Esophagus mucosa (tissue), 1 donor: ENCODE measurements around the gene XIRP1. TPM values are rescaled to one million over a fixed set of nuclear protein-coding genes. Genes with fewer than 3 reads are reported as not detected.

Source experiments
- ATAC-seq: fragments of 200-7000 bp; cut with Tn5 transposase; one replicate; pipeline ENCODE4 v1.9.1; 2020
- total RNA-seq: library from RNA; stranded (reverse); gene quantifications from one replicate; pipeline ENCODE4 v1.2.4, GENCODE V29; 2023
- donor health status: DM: yes; HTN: yes; CAD: no.

Gene XIRP1
- total RNA-seq, 1 donor from 2014 or later, result not detected

- ATAC-seq, result no peak
These were observed 15.2 kb upstream of the XIRP1 start for GRCh38 chr3:39207361-39208186.

GRCh38 chr3:39205919-39206516 lies 13.6 kb upstream of the XIRP1 start:
- no peak for ATAC-seq

- ATAC-seq, result no peak
These were observed 12.7 kb upstream of the XIRP1 start for GRCh38 chr3:39205131-39205530.

- ATAC-seq, result no peak
These were observed 11.5 kb upstream of the XIRP1 start for GRCh38 chr3:39203860-39204259.

- ATAC-seq, result no peak
These were observed 11.0 kb upstream of the XIRP1 start for GRCh38 chr3:39203402-39203801.

GRCh38 chr3:39202094-39202493 lies 9.7 kb upstream of the XIRP1 start:
- ATAC-seq, result no peak

- ATAC-seq, result no peak
These were observed 4.4 kb upstream of the XIRP1 start for GRCh38 chr3:39196671-39197356.

GRCh38 chr3:39196034-39196433 lies 3.6 kb upstream of the XIRP1 start:
- ATAC-seq, result no peak

- ATAC-seq, result no peak
These were observed 996 bp upstream of the XIRP1 start for GRCh38 chr3:39193391-39193790.

GRCh38 chr3:39191773-39192172 lies 622 bp downstream of the XIRP1 start:
- no peak for ATAC-seq

- ATAC-seq, result no peak
These were observed 1.3 kb downstream of the XIRP1 start for GRCh38 chr3:39191111-39191510.

GRCh38 chr3:39190281-39191025 lies 1.9 kb downstream of the XIRP1 start:
- no peak for ATAC-seq

GRCh38 chr3:39189959-39190269 lies 2.5 kb downstream of the XIRP1 start:
- ATAC-seq, result peak; percentile 68

GRCh38 chr3:39189150-39189958 lies 3.0 kb downstream of the XIRP1 start:
- no peak for ATAC-seq

GRCh38 chr3:39188271-39189149 lies 3.9 kb downstream of the XIRP1 start:
- no peak for ATAC-seq

GRCh38 chr3:39187372-39188155 lies 4.8 kb downstream of the XIRP1 start:
- ATAC-seq, result no peak

GRCh38 chr3:39186692-39187151 lies 5.7 kb downstream of the XIRP1 start:
- no peak for ATAC-seq

- ATAC-seq, result no peak
These were observed 6.3 kb downstream of the XIRP1 start for GRCh38 chr3:39185959-39186691.

GRCh38 chr3:39185326-39185958 lies 7.0 kb downstream of the XIRP1 start:
- no peak for ATAC-seq
